MCF 10A (cell line): ENCODE results near the gene UCP3. TPM values are rescaled to one million over a fixed set of nuclear protein-coding genes. Genes with fewer than 3 reads are reported as not detected.
A peak's percentile ranks its signal among the peaks of the same experiment; 100 is the strongest.

ENCODE experiments used
- BruUV-seq: library from RNA; stranded (reverse); fragments of 400-500 nt; replicated peaks from 2 replicates; lab custom pipeline; 2021; lab: Mats Ljungman, UMichigan
- CTCF ChIA-PET: fragments of 300-600 bp; sonication (Branson Sonifier 250); formaldehyde crosslinking; extraction: SDS; loops from one replicate; lab custom pipeline; 2021; ENCODE audit warnings: antibody characterized with exemption, inconsistent platforms; lab: Yijun Ruan, JAX
- POLR2A ChIA-PET: fragments of 300-600, 350-650 bp; sonication (Branson Sonifier 250); formaldehyde crosslinking; extraction: SDS; loops from one replicate; lab custom pipeline; 2020; ENCODE audit warnings: antibody characterized with exemption, inconsistent platforms; lab: Yijun Ruan, JAX
- DNase-seq: peaks from one replicate; pipeline ENCODE4 v3.0.0-alpha.2; 2018; ENCODE audit not compliant: unreplicated experiment
- H3K27ac Mint-ChIP-seq: one replicate; pipeline ENCODE4 v1.8.0; 2022; ENCODE audit warnings: mild to moderate bottlenecking, low read depth, mixed read lengths; ENCODE audit not compliant: unreplicated experiment
- H3K27me3 Mint-ChIP-seq: one replicate; pipeline ENCODE4 v1.8.0; 2022; ENCODE audit warnings: mixed read lengths; ENCODE audit not compliant: insufficient read depth, unreplicated experiment
- H3K36me3 Mint-ChIP-seq: one replicate; pipeline ENCODE4 v1.8.0; 2022; ENCODE audit warnings: mild to moderate bottlenecking, moderate library complexity, mixed read lengths; ENCODE audit not compliant: insufficient read depth, unreplicated experiment
- H3K4me1 Mint-ChIP-seq: one replicate; pipeline ENCODE4 v1.8.0; 2022; ENCODE audit warnings: mixed read lengths; ENCODE audit not compliant: insufficient read depth, unreplicated experiment
- H3K4me3 Mint-ChIP-seq: one replicate; pipeline ENCODE4 v1.8.0; 2022; ENCODE audit warnings: mild to moderate bottlenecking, moderate library complexity, mixed read lengths; ENCODE audit not compliant: unreplicated experiment
- H3K9me3 Mint-ChIP-seq: one replicate; pipeline ENCODE4 v1.8.0; 2022; ENCODE audit warnings: mixed read lengths; ENCODE audit not compliant: unreplicated experiment
- CTCF ChIP-seq: fragments of 200-600 bp; IDR thresholded peaks from one replicate; pipeline ENCODE4 v1.8.0; 2022; ENCODE audit warnings: antibody characterized with exemption, mild to moderate bottlenecking; ENCODE audit not compliant: unreplicated experiment
- intact Hi-C: fragments of 100-400 bp; cut with micrococcal nuclease; formaldehyde crosslinking; loops from 2 replicates; pipeline ENCODE4 v1.14.1; 2022
- total RNA-seq: library from RNA; stranded (reverse); gene quantifications from 2 replicates; pipeline ENCODE4 v1.2.3, GENCODE V29; 2022

UCP3 gene
- total RNA-seq, 1 experiment from 2014 or later: 1.5 TPM

GRCh38 chr11:74037309-74037708 is 28.4 kb upstream of the UCP3 start:
- ChIA-PET CTCF (interaction anchor here (0.6 kb wide), 1 partner anchor 27 kb away, joined by 4 read pairs; no protein-coding TSS in a partner anchor), POLR2A (interaction anchor here (1.1 kb wide), 1 partner anchor 135 kb away, joined by 3 read pairs; no protein-coding TSS in a partner anchor)
- no TSS peak for BruUV-seq
- Mint-ChIP-seq H3K27ac (no peak overlapping the region), H3K27me3 (no peaks in the 10 kb centered on the region), H3K4me1 (peaks cover 12% of the 10 kb centered on the region), H3K9me3 (no peaks in the 10 kb centered on the region), H3K4me3 (no peak overlapping the region), H3K36me3 (peaks cover 39% of the 10 kb centered on the region)
- TF ChIP-seq CTCF: no peak
- intact Hi-C loops: no loop called here
- DNase-seq: peak; percentile 80

GRCh38 chr11:74035264-74035663 is 26.4 kb upstream of the UCP3 start:
- no peak overlapping the region for H3K27ac Mint-ChIP-seq
- peaks cover 24% of the 10 kb centered on the region for H3K36me3 Mint-ChIP-seq
- BruUV-seq: no TSS peak
- H3K4me1 Mint-ChIP-seq: peaks cover 12% of the 10 kb centered on the region
- no peaks in the 10 kb centered on the region for H3K9me3 Mint-ChIP-seq
- no peak for TF ChIP-seq CTCF
- H3K4me3 Mint-ChIP-seq: no peak overlapping the region
- intact Hi-C loops: no loop called here
- CTCF ChIA-PET: interaction anchor here (0.9 kb wide), 1 partner anchor 22 kb away, joined by 3 read pairs; no protein-coding TSS in a partner anchor
- H3K27me3 Mint-ChIP-seq: no peaks in the 10 kb centered on the region
- DNase-seq: peak; percentile 3
- POLR2A ChIA-PET: no interaction called here

- POLR2A ChIA-PET: interaction anchor here (0.6 kb wide), 2 partner anchors 17 to 460 kb away, joined by 3 to 5 read pairs; no protein-coding TSS in a partner anchor
- no peaks in the 10 kb centered on the region for H3K27me3 Mint-ChIP-seq
- H3K9me3 Mint-ChIP-seq: no peaks in the 10 kb centered on the region
- intact Hi-C loops: no loop called here
- H3K4me1 Mint-ChIP-seq: peaks cover 12% of the 10 kb centered on the region
- TF ChIP-seq CTCF: no peak
- H3K36me3 Mint-ChIP-seq: peaks cover 30% of the 10 kb centered on the region
- H3K4me3 Mint-ChIP-seq: no peak overlapping the region
- DNase-seq: no peak
- H3K27ac Mint-ChIP-seq: no peak overlapping the region
- CTCF ChIA-PET: interaction anchor here (0.6 kb wide), 1 partner anchor 1070 kb away, joined by 3 read pairs; no protein-coding TSS in a partner anchor
- BruUV-seq: no TSS peak
Observed at GRCh38 chr11:74033046-74033445, 24.2 kb upstream of the UCP3 start.

- no peaks in the 10 kb centered on the region for H3K4me1 Mint-ChIP-seq
- TF ChIP-seq CTCF: no peak
- BruUV-seq: no TSS peak
- ChIA-PET CTCF (no interaction called here), POLR2A (no interaction called here)
- H3K4me3 Mint-ChIP-seq: no peak overlapping the region
- H3K27ac Mint-ChIP-seq: no peak overlapping the region
- DNase-seq: no peak
- no peaks in the 10 kb centered on the region for H3K9me3 Mint-ChIP-seq
- no peaks in the 10 kb centered on the region for H3K27me3 Mint-ChIP-seq
- H3K36me3 Mint-ChIP-seq: peaks cover 30% of the 10 kb centered on the region
- intact Hi-C loops: no loop called here
Observed at GRCh38 chr11:74030723-74031676, 22.1 kb upstream of the UCP3 start.
